Stimulated activated CD8-positive, alpha-beta memory T cell treated with anti-CD3 and anti-CD28 coated beads, Interleukin-7, amount 100 ng/mL, for 4 hours (primary cell): ENCODE data around the gene CSMD2.

Source experiments
- DNase-seq, 2 donors: peaks; one replicate each; pipeline ENCODE4 v3.0.0-alpha.2; 2020; ENCODE audit warnings: low read depth in 2 of 2

Gene CSMD2

DNA sequence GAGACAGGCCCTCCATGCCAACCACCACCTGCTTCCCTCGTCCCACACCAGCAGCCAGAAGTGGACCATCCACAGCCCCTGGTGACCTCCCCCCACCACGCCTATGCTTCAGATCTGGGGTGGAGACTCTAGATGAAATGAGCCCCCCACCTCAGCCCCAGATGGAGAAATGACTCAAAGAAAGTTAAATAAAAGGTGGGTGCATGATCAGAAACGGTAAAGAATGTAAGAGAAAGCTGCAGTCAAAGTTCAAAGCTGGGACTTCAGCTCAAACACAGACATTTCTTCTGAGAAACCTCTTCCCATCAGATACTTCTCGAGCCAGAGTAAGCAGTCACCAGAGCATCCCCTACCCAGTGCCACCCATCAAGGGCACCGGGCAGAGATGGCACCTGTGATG, 344.2 kb downstream of the CSMD2 start:
- DNase-seq: no peak

DNA sequence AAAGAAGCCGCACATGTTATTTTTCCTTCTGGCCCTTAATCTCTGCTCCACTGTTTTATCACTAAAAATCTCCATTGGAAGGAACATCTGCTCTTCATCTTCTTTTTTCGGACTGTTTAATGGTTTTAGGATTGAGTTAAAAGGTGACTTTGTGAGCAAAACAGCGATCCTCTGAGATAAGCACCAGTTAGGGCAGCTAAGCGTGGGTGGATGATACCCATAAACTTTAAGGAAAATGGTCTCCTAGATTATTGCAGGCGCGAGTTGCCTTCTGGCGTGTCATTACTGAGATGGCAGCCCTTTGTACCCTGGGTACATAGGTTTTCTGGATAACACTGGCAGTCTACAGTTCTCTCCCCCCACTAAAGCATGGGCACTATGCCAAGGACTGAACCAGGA, 345.1 kb downstream of the CSMD2 start:
- no peak for DNase-seq

DNA sequence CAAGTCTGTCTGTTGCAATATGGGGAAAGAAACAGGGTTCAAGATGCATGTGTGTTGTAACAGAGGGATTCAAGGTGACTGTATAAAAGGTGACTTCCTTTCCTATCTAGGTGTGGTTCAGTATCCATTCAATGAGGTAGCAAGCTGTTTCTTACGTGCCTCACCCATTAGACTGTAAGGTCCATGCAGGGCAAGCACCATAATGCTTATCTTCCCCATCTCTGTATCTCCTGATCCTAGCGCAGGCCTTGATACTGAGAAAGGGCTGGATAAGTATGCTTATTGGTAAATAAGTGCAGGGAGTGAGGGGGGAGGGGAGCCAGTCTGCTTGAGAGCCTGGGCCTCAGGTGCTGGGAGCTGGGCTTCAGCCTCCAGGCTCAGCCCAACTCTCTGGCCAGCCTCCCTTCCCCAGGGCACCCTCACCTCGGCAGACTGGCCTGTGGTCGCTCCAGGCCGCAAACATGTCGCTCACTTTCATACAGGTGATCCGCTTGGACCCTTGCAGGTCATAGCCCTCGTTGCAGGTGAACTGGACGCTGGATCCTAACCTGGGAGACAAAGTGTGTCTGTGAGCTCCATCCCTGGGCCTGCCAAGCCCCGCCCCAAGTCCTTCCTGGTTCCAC, 345.6 kb downstream of the CSMD2 start:
- DNase-seq: no peak

DNA sequence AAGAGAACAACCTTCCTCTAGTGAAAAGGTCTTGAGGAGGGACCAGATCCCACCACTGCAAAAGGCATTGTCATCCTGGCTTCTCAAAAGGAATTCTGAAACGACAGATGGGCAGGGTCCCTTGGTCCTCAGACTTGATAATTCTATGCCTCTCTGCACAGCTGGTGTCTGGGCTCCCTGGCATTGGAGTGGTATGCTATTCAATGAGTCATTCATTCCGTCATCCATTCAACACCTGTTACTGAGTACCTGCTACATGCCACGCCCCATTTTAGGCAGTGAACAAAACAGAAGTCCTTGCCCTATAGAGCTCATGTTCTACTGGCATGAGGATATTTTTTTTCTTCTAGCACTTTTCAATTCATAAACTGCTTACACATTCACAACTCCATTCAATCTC, 347.0 kb downstream of the CSMD2 start:
- no peak for DNase-seq

DNA sequence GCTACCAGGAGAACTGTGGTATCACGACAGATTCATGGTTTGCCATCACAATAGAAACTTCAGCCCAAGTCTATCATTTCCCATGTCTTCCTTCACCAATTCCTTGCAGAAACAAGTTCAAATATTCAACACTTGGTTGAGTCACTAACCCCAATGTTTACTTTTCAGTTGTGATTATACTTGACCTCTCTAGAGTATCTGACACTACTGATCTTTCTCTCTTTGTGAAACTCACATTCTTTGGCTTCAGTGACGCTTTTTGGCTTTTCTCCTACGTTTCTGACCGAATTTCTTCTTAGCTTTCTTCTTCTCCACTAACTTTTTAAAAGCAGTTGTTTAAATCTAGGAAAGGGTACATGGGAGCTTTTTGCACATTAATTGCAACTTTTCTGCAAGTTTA, 350.0 kb downstream of the CSMD2 start:
- DNase-seq: no peak

DNA sequence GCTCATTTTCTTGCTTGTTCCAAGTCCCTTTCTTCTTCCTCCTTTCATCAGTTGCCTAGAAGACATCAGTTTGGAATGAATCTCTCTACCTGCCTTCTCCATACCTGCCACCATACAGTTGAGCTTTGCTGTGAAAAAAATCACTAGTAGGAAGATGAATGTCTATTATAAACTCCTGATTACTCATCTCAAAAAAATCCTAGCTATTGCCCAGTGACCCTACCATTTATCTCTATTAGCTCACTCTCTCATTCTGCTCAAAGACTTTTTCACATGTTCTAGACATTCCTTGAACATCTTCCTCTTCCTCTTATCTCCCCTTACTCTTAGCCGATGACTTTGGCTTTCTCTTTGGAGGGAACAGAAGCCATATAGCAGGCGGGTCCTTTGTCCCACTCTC, 350.9 kb downstream of the CSMD2 start:
- DNase-seq: no peak

DNA sequence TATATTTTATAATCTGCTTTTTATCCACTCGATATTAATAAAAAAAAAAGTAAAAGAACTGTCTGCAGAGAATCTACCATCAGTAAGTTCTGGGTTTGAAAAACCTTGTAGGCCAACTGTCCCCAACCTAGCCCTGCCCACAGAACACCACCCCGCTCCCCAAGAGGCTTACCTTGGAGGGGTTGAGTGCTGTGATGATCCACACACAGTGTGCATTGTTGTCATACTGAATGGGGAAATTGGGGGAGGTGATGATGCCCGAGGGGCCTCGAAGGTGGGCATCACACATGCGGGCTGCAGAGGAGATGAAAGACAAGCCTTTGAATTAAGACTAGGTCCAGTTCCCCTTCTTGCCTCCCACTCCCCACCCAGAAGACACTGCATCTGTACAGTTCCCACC, 354.5 kb downstream of the CSMD2 start:
- no peak for DNase-seq

DNA sequence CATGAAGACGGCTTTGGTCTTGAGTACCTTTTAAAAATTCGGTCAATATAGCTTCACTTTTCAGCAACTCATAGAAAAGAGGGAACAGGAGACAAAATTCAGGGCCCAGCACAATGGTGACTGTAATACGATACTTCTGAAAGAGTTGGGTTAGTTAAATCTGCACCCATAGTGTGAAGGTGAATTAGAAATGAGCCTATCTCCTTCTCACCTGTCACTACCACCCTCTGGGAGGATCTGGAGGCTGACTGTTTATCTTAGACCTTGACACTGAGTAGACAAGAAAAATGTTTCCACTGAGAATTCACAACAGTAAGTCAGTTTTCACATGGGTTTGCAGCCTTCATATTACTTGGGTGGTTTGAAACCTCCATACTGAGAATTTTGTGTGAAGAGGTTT, 359.0 kb downstream of the CSMD2 start:
- no peak for DNase-seq

DNA sequence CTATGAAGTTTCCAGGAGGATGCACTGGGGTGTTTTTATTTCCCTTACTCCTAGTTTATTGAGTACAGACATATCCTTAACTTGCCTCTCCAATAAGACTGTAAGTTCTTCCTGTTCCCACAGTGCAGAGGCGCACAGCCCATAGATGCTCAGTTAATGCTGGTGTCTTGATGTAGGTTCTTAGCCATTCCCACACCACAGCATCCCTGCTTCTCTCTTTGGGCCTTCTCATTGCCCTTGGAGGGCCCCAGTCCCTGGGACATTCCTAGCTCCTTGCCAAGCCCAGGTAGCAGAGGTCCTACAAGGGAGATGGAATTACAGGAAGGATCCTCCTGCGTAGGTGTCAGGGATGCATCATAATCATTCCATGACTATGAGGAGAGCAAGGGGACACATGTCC, 362.8 kb downstream of the CSMD2 start:
- DNase-seq: no peak

DNA sequence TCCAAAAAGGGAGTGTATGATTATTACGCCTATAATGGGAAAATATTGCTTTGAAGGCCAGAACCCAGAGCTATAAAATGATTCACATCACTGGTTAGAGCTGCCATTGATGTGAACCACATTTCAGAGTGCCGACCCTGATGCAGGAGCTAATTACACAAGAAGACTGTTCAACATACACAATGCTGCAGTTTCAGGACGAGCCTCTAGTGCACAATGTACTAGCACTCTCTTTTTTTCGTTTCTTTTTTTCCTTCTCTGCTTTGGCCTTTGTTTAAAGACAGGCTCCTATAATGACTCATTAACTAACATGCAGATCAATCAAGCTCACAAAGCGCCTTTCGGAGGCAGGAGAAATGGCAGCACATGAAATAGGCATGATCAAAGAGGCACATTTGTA, 367.2 kb downstream of the CSMD2 start:
- DNase-seq: no peak

DNA sequence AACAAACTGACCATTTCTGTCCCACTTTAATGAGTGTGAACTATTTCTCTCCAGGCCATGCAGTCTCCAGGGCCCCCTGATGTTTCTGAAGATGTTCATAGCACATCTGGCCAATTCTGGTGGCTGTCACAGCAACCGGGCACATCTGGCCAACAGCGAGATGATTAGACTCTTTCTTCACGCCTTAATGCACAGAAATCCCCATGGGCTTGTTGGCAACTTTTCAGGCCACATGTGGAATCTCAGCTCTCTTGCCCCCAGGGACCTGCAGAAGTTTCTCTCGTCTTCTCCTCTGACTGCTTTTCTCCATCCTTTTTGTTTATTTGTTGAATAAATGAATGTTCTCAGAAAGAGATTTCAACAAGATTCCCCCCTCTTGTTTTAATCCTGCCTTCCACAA, 372.4 kb downstream of the CSMD2 start:
- DNase-seq: no peak

DNA sequence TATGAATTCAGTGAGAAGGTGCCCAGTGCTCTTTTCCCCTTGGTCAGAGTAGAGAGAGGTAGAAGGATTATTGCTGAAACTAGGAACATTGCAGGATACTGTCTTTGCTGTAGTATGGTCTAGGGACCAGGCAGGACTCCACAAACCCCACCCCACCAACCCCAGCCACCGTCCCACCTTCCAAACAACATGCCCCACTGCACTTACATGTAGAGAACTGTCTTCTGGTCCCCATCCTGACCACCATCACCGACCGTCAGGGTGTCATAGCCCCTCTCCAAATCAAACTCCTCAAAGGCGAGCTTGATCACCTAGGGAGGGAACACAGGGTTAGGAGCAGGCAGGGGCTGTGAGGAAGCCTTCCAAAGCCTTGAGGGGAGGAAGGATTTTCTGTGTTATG, 372.8 kb downstream of the CSMD2 start:
- DNase-seq: no peak

DNA sequence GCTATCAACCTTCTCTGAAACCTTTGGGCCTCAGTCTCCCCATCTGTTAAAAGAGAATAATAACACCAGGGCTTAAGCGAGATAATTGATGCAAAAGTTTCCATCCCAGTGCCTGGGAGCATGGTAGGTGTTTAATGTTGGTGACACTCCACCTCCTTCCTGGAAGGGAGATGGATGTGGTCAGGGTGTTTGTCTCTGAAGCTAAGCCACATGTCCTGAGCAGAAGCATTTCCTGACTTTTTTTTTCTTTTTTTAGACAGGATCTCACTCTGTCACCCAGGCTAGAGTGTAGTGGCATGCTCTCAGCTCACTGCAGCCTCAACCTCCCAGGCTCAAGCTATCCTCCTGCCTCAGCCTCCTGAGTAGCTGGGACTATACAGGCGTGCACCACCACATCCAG, 373.8 kb downstream of the CSMD2 start:
- no peak for DNase-seq

DNA sequence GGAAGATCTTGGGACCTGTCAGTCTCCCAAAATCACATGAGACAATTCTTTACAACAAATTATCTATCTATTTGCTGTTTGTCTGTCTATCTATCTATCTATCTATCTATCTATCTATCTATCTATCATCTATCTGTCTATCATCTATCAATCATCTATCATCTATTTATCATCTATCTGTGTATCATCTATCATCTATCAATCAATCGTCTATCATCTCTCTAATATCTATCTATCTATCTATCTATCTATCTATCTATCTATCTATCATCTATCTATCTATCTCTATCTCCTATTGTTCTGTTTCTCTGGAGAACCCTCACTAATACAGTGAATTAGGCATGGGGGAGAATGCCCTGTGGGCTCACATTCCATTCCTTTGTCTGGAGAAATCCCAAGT, 374.5 kb downstream of the CSMD2 start:
- DNase-seq: no peak

DNA sequence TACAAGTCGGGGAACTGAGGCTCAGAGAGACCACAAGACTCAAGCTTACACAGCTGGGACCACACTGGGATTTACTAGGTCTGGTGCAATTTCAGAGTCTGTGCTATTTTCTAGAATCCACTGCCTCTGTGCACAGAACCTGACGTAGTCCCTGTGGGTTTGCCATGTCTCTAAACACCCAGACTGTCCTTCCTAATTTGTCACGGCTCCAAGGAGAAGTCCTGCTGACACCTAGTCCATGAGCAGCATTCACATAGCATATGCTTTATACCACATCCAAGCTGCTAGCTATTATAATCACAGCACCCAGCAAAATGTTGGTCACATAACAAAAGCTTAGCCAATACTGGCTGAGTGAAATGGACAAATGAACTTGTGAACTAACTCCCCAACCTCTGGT, 380.2 kb downstream of the CSMD2 start:
- no peak for DNase-seq

DNA sequence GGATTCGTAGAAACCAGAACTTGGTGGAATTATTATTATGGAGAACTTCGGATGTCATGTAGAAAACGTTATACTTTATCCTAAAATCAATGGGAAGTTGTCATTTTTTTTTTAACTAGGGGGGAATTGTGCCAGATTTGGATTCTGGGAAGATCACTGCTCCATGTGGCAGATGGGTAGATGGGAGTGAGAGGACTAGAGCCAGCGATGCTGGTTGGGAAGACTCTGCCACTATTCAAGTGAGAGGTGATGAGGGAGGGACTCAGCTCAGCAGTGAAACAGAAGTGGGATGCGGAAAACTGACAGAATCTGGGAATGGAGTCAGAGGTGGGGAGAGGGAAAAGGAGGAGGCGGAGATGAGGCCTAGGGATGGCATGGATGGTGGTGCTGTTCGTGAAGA, 382.3 kb downstream of the CSMD2 start:
- DNase-seq: no peak

DNA sequence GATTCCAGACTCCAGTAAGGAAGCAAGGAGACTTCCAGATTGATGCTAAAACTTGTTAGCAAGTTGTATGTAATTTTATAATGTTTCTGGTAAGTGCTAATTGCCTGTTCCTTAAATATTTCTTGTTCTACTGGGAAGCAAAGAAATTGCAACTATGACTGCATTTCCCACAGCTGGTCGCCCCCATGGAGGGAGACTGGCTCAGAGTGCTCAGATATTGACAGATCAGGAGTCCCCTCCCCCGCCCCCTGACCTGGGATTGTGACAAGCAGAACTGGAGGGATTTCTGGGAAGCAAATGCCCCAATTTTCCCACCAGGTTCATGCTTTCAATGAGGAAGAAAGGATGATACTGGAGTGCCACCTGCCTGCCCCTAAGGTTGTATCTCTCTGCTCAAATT, 383.4 kb downstream of the CSMD2 start:
- DNase-seq: no peak

DNA sequence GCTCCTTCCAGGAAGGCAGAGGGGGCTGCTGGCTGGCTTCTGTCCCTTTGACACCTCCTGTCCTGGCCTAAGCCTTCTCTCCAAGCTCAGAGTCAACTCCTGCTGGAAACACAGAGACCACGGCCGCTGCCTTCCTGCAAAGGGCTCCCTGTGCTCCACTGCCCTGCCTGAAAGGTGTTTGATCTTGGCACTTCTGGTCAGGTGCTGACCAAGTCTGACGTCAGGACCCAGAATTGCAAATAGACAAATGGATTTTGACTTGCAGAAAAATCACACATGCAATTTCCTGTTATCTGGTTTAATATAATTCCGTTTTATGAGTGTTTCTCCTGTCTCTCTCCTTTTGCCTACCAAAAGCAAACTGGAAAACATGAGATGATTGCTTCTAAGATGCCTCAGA, 387.7 kb downstream of the CSMD2 start:
- no peak for DNase-seq

DNA sequence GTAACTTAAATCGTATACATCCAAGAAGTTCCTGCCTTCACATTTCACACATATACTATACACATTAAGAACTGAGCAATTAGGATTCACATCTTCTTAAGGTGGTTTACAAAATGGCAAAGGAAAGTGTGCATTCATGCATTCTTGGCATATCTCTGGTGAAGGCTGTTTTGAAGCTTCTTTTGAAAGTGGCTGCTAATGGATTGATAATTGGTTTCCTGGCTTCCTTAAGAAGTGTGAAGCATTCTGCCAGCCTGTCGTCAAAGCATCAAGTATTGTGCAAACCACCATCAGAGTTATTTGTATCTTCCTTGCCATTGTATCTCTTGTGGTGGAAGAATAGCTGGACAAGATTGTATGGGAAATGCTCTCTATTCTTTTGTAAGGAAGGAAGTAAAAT, 396.2 kb downstream of the CSMD2 start:
- DNase-seq: no peak

DNA sequence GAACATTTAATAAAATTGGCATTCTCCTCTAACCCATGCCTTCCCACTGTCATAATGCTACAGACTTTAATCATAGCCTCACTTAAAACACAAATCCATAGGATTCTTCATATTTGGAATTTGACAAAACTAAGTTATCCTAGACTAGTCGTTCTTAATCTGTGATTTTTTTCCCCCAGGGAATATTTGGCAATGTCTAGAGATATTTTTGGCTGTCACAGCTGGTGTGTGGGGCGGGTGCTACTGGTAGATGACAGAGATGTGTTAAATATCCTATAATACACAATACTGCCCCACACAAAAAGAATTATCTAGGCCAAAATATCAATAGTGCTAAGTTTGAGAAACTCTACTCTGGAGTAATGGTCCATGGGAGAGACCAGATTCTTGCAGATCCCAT, 396.9 kb downstream of the CSMD2 start:
- DNase-seq: no peak

DNA sequence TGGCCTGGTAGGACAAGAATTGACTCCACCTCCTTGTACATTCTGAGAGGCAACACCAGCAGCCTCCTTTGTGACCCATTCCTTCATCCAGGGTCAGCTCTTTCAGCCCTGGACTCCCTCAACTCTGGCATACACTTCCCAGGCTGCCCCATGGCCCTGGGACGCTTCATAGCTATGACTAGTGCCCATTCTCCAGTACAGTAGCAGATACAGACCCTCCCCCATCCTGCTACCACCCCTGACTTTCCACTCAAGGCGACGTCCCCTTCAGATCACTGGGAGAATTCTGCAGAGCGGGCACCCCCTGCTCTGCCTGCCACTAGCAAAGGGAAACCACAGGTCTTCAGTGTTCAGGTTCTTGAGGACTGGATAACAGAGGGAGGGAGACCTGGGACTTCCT, 400.9 kb downstream of the CSMD2 start:
- no peak for DNase-seq

DNA sequence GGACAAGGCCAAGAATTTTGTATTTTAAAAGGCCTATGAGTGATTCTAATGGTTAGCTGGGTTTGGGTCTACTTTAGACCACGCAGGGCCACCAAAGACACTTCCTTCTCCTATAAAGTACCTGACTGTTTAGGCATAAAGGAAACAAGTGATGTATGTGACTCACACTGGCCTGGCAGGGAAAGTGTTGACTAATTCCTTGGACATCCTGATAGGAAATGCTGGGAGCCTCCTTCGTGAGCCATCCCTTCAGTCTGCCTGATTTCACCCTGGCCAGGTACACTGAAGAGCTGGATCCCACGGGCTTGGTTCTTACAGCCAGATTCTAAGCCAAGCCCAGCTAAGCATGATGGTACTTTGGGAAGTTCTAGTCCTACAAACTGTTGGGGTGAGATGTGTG, 401.6 kb downstream of the CSMD2 start:
- DNase-seq: no peak

DNA sequence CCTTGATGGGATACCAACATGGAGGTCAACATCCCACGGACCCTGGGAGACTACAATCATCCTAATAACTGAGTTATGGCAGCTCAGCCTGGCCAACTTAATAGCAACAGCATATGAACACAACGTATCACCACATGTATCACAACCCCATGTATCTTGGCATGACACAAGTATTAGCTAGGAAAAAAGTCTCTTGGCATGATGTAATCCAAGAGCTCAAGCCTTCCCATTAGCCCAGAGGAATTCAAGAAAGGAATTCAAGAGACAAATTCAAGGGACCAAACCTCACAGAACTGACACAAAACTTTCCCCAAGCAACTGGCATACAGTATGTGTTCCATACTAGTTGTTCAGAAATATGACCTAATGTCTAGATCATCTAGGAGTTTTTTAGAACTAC, 402.1 kb downstream of the CSMD2 start:
- DNase-seq: no peak

DNA sequence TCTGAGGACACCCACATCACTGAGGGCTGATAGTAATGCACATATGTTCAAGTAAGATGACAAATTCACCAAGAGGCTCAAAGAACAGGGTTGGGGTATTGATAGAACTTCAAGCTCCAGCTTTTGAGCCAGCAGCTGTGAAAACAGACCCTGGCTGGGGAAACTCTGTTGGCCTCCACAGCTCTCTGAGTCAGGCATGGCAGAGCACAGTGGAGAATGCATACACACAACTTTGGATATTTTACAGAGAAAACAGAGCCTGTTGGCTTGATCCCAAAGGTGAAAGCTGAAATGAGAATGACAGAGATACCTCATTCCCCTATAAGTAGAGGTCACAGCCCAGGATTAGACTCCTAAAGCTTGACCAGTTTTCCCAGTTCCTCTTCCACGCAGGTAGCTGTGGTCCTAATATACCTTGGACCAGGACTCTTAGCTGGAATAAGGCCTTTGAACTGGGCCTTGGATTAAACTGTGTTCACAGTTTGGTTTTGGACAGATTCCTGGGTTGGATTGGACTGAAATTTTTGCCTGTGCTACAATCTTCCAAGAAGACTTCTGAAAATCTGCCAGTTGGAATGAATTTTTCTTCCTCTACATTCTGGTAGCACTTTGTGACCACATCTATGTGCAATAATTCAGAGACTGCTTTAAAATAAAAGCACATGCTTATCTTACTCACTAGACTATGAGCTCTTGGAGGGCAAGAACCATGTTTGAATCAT, 402.8 kb downstream of the CSMD2 start:
- no peak for DNase-seq
